GM10266 (cell line): ENCODE measurements around the gene CDH15.

Source experiments
- DNase-seq: peaks from one replicate; pipeline ENCODE4 v3.0.0; 2012; ENCODE audit errors: extremely low spot score
- TF ChIP-seq, protein P1 (sequence below): IDR thresholded peaks from 2 replicates; pipeline ENCODE4 v1.5.1; 2012; ENCODE audit warnings: mild to moderate bottlenecking, low read depth; ENCODE audit not compliant: control insufficient read depth, insufficient read depth; ENCODE audit errors: missing control alignments

CDH15 gene

DNA sequence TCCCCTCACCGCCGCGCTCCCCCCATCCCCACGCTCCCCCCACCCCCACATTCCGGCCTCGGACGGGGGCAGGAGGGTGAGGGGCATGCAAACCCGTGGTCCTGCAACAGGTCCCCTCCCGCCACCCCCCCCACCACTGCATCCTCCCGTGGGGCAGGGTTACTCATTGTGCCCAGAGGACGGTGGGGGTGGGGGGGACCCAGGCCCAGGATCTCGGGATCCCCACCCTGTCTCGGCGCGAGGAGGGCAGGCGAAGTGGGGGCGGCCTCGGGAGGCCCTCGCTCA is 20.3 kb downstream of the CDH15 start:
- TF ChIP-seq, protein P1, sequence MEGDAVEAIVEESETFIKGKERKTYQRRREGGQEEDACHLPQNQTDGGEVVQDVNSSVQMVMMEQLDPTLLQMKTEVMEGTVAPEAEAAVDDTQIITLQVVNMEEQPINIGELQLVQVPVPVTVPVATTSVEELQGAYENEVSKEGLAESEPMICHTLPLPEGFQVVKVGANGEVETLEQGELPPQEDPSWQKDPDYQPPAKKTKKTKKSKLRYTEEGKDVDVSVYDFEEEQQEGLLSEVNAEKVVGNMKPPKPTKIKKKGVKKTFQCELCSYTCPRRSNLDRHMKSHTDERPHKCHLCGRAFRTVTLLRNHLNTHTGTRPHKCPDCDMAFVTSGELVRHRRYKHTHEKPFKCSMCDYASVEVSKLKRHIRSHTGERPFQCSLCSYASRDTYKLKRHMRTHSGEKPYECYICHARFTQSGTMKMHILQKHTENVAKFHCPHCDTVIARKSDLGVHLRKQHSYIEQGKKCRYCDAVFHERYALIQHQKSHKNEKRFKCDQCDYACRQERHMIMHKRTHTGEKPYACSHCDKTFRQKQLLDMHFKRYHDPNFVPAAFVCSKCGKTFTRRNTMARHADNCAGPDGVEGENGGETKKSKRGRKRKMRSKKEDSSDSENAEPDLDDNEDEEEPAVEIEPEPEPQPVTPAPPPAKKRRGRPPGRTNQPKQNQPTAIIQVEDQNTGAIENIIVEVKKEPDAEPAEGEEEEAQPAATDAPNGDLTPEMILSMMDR, result no peak
- DNase-seq, result no peak

DNA sequence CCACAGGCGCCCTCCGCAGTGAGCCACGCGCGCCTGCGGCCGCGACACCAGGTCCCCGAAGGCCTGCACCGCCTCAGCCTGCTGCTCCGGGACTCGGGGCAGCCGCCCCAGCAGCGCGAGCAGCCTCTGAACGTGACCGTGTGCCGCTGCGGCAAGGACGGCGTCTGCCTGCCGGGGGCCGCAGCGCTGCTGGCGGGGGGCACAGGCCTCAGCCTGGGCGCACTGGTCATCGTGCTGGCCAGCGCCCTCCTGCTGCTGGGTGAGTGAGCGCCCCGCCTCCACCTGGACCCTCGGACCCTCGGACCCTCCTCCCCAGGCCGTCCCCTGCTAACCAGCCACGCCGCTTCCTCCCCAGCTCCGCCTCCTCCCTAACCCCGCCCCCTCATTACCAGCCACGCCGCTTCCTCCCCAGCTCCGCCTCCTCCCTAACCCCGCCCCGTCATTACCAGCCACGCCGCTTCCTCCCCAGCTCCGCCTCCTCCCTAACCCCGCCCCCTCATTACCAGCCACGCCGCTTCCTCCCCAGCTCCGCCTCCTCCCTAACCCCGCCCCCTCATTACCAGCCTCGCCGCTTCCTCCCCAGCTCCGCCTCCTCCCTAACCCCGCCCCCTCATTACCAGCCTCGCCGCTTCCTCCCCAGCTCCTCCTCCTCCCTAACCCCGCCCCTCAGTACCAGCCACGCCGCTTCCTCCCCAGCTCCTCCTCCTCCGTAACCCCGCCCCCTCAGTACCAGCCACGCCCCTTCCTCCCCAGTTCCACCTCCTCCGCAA is 20.8 kb downstream of the CDH15 start:
- DNase-seq, result peak; percentile 89

- peak; percentile 88 for DNase-seq
- TF ChIP-seq, protein P1, result no peak
These were observed 21.5 kb downstream of the CDH15 start for GRCh38 chr16:89192956-89193575.

DNA sequence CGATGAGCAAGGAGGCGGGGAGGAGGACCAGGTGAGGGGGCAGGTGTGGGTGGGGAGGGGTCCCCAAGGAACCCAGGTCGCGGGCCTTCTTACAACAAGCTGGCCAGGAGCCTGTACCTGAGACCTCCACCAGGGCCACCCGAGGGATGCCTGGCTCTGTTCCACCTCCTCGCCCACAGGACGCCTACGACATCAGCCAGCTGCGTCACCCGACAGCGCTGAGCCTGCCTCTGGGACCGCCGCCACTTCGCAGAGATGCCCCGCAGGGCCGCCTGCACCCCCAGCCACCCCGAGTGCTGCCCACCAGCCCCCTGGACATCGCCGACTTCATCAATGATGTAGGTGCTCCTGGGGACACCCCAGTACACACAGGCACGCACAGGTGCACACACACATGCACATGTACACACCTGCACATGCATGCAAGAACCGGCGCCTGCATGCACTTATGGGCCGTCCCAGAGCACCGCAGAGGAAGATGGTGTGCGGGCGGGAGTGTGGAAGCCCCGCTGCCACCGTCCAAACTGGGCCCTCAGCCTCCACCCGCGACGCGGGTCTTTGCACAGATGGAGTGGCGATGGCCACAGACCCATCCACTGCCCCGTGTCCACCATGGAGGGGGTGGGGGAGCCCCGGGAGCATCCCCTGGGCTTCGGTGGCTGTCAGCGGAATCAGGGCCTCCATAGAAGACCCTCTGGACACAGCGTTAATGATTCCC is 22.2 kb downstream of the CDH15 start:
- TF ChIP-seq, protein P1, result no peak
- DNase-seq, result no peak

- DNase-seq, result no peak
- TF ChIP-seq, protein P1, result no peak
These were observed 23.1 kb downstream of the CDH15 start for GRCh38 chr16:89194340-89195311.

- TF ChIP-seq, protein P1, result no peak
- no peak for DNase-seq
These were observed 24.1 kb downstream of the CDH15 start for GRCh38 chr16:89195521-89196171.
